Ovary (tissue), 9 donors: ENCODE measurements around the gene LARP4. TPM values are rescaled to one million over a fixed set of nuclear protein-coding genes. Genes with fewer than 3 reads are reported as not detected.

ENCODE experiments used
- DNase-seq, 5 donors: peaks; one replicate each; pipeline ENCODE4 v3.0.0-alpha.2; 2019 to 2020
- H3K27ac ChIP-seq, 2 donors: fragments of 200-600 bp; one replicate each; pipeline versions ENCODE4 v1.5.1 to v1.8.0; 2019 to 2022
- H3K27me3 ChIP-seq: fragments of 200-600 bp; one replicate; pipeline ENCODE4 v1.8.0; 2022
- H3K36me3 ChIP-seq: fragments of 200-600 bp; sonication (generic); one replicate; pipeline ENCODE4 v1.5.1; 2019
- H3K4me1 ChIP-seq: one replicate; pipeline ENCODE4 v1.8.1; 2013; ENCODE audit warnings: mild to moderate bottlenecking, moderate library complexity; ENCODE audit not compliant: insufficient read depth
- H3K4me3 ChIP-seq: fragments of 200-600 bp; sonication (generic); one replicate; pipeline ENCODE4 v1.5.1; 2017
- H3K9me3 ChIP-seq, 2 donors: fragments of 200-600 bp in 1 of 2; sonication (generic) in 1 of 2; one replicate each; pipeline versions ENCODE4 v1.5.1 to v1.8.1; 2013 to 2019; ENCODE audit warnings: mild to moderate bottlenecking in 1 of 2, moderate library complexity in 1 of 2
- EP300 ChIP-seq: sonication (generic); formaldehyde crosslinking; IDR thresholded peaks from one replicate; pipeline ENCODE4 v1.6.1; 2017; ENCODE audit warnings: antibody characterized with exemption
- POLR2A ChIP-seq: fragments of 450-650 bp; IDR thresholded peaks from one replicate; pipeline ENCODE4 v1.6.1; 2017; ENCODE audit warnings: antibody characterized with exemption, mild to moderate bottlenecking, moderate library complexity
- WGBS, 3 donors: extraction: QIAGEN DNeasy Blood & Tissue Kit in 1 of 3; methylation state at CpG; one replicate each; pipeline versions ENCODE4 v1.1.5 to v1.1.7; 2013 to 2017; 5-methylcytosine and 5-hydroxymethylcytosine counted together
- intact Hi-C, 4 donors: fragments of 100-400 bp; cut with DNase I; formaldehyde crosslinking; loops; one replicate each; pipeline versions ENCODE4 v1.11.0 to v1.15.1; 2022 to 2023
- polyA plus RNA-seq, 2 donors: library from polyadenylated mRNA; stranded (reverse); fragments of 200-250 nt in 1 of 2; fragments of 350-450 nt in 1 of 2; fragmentation: Illumina TruSeq in 1 of 2; extraction: RNeasy Lipid Tissue Mini Kit (QIAGEN cat#74804) in 1 of 2; gene quantifications; one replicate each; pipeline ENCODE4 v1.2.3, GENCODE V29; 2013 to 2014
- total RNA-seq, 7 donors: library from RNA; depleted of rRNA in 2 of 7; stranded (reverse); fragments of >200 nt in 2 of 7; fragmentation: NEBNext Ultra II Directional in 3 of 7; extraction: Animal tissue kit (Norgen Biotek cat#: 25700) in 3 of 7; gene quantifications; one replicate each; pipeline versions ENCODE4 v1.1.0 to v1.2.4, GENCODE V29; 2016 to 2023
- TF ChIP-seq, protein P1 (sequence below), 3 donors: fragments of 450-650 bp in 2 of 3; fragments of 200-600 bp in 1 of 3; IDR thresholded peaks; one replicate each; pipeline versions ENCODE4 v1.5.1 to v1.8.0; 2016 to 2022; ENCODE audit warnings: antibody characterized with exemption in 3 of 3, mild to moderate bottlenecking in 1 of 3
- donor health status: DM: no; HTN: no; CAD: no; lungs with moderate emphysema.
- donor health status: DM: no; HTN: no; CAD: no.
- donor health status: Bipolar disorder and iron deficiency.
- donor health status: DM: yes; HTN: yes; CAD: no.
- donor health status: DM: no; HTN: no; CAD: no.
- donor health status: DM: yes; HTN: yes; CAD: no.

LARP4 gene
- total and polyA plus RNA-seq, 9 donors: 7.8 to 66.7 (median 46.6) TPM

DNA sequence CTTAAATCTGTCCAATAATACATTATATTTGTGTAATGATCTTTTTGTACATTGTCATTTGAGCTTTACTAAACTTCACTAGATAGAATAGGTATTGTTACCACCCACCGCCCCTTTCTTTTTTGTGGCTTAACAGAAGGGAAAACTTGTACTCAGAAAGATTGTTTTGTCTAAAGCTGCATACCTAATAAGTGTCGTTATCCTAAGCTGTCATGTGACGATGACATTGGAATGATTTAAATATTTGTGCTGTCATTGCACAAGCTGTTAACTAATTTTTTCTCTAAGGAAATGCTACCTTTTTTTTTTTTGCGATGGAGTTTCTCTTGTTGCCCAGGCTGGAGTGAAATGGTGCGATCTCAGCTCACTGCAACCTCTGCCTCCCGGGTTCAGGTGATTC lies 107.7 kb downstream of the LARP4 start:
- Histone ChIP-seq H3K36me3 (no peaks in the 10 kb centered on the region), H3K9me3 (no peaks in the 10 kb centered on the region), H3K27me3 (no peaks in the 10 kb centered on the region), H3K27ac (no peak overlapping the region), H3K4me1 (peaks cover 4% of the 10 kb centered on the region), H3K4me3 (no peak overlapping the region)
- TF ChIP-seq EP300 (no peak), POLR2A (no peak)
- TF ChIP-seq, protein P1, sequence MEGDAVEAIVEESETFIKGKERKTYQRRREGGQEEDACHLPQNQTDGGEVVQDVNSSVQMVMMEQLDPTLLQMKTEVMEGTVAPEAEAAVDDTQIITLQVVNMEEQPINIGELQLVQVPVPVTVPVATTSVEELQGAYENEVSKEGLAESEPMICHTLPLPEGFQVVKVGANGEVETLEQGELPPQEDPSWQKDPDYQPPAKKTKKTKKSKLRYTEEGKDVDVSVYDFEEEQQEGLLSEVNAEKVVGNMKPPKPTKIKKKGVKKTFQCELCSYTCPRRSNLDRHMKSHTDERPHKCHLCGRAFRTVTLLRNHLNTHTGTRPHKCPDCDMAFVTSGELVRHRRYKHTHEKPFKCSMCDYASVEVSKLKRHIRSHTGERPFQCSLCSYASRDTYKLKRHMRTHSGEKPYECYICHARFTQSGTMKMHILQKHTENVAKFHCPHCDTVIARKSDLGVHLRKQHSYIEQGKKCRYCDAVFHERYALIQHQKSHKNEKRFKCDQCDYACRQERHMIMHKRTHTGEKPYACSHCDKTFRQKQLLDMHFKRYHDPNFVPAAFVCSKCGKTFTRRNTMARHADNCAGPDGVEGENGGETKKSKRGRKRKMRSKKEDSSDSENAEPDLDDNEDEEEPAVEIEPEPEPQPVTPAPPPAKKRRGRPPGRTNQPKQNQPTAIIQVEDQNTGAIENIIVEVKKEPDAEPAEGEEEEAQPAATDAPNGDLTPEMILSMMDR (IDR thresholded peaks at IDR 0.05): no peak
- 76 to 80% (median 80%) methylated on average over 6 of the region's 6 CpGs for WGBS, 3 donors
- intact Hi-C loops: loop anchor here in 2 of 4 donors (5.0 kb wide), 1 partner anchor 129 kb away; no protein-coding TSS in a partner anchor
- no peak for DNase-seq

DNA sequence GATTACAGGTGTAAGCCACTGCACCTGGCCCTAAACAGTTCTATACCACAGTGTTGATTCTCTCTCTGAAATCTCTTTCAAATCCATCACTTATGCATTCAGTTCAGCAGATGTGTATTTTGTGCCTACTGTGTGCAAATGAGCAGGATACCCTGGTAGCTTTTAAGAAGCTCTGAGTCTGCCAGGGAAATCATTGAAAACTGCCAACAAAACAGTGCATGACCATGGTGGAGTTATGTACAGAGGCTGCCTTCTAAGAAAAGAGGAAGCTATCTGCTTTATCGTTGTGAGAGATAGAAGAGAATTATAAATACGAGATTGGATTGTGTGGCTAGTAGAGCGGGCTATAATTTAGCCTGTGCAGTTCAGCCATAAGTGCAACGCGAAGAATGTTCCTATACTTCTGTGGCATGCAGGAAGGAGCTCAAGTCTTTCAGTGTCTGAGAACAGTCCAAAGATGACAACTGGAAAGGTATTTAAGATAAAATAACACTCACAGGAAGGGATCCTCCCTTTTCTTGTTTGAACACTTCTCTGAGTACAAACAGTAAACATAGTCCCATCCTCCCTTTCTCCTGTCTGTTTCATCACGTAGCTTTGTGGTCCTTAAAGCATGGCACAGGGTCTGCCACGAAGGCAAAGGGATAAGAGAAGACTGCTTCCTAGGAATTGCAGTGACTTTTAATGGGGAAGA lies 108.4 kb downstream of the LARP4 start:
- H3K4me3 ChIP-seq: no peak overlapping the region

DNA sequence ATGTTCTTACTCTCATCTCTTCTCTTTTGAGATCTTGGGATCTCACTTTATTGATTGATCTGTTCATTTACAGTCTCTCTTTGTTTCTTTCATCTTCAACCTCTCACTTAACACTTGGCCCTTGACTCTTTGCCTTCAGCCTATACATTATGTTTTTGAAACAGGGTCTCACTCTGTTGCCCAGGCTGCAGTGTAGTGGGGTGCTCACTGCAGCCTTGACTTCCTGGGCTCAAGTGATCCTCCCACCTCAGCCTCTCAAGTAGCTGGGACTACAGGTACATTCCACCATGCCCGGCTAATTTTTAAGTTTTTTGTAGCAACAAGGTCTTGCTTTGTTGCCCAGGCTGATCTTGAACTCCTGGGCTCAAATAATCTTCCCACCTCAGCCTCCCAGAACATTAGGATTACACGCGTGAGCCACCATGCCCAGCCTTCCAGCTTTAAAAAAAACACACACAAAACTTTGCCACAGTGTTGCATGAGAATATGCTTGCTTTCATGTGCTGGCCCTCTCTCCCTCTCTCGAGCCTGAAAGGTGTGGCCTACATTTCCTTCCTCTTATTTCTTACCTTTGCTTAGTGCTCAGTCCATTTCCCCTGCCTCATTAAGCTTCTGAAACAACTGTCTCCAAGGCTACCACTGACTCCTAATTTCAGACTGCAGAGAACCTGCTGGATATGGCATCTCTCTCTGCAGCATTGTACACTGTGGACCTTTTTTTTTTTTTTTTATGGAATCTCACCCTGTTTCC lies 114.0 kb downstream of the LARP4 start:
- Histone ChIP-seq H3K27me3 (no peaks in the 10 kb centered on the region), H3K4me3 (no peak overlapping the region), H3K36me3 (no peaks in the 10 kb centered on the region), H3K9me3 (no peaks in the 10 kb centered on the region), H3K4me1 (peaks cover 6% of the 10 kb centered on the region), H3K27ac (no peak overlapping the region)
- intact Hi-C loops: loop anchor here in 1 of 4 donors (5.0 kb wide), 1 partner anchor 103 kb away; no protein-coding TSS in a partner anchor
- DNase-seq: no peak
- TF ChIP-seq, protein P1 (IDR thresholded peaks at IDR 0.05): no peak
- no peak for TF ChIP-seq EP300
- no peak for TF ChIP-seq POLR2A
- 91 to 92% (median 92%) methylated on average over 4 of the region's 4 CpGs for WGBS, 3 donors

More for the DNA sequence above, 108.4 kb downstream of the LARP4 start:
- Histone ChIP-seq H3K36me3 (no peaks in the 10 kb centered on the region), H3K4me1 (peaks cover 4% of the 10 kb centered on the region), H3K27me3 (no peaks in the 10 kb centered on the region), H3K27ac (no peak overlapping the region), H3K9me3 (no peaks in the 10 kb centered on the region)
- DNase-seq: no peak
- TF ChIP-seq POLR2A: no peak
- no peak for TF ChIP-seq EP300
- TF ChIP-seq, protein P1 (IDR thresholded peaks at IDR 0.05): no peak
- intact Hi-C loops: loop anchor here in 2 of 4 donors (5.0 kb wide), 1 partner anchor 128 kb away; no protein-coding TSS in a partner anchor
- 54 to 56% (median 54%) methylated on average over 7 of the region's 7 CpGs for WGBS, 3 donors

DNA sequence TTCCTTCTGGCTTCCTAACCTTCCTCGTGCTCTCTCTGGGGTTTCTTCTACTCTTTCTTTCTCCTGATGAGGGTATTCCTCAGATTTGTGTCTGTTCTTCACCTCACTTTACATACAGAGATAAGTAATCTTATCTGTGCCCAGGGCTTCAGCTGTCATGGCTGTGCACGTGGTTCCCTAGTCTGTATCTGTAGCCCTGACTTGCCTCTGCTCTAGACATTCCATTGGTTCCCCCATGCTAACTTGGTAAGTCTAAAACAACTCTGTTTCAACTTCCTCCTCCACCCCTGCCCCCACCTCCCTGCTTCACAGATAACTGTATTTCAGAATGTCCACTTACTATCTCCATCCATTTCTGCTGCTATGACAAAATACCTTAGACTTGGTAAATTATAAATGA lies 114.9 kb downstream of the LARP4 start:
- TF ChIP-seq, protein P1 (IDR thresholded peaks at IDR 0.05): no peak
- no peak for TF ChIP-seq POLR2A
- TF ChIP-seq EP300: no peak
- intact Hi-C loops: loop anchor here in 1 of 4 donors (5.0 kb wide), 1 partner anchor 102 kb away; no protein-coding TSS in a partner anchor
- no peaks in the 10 kb centered on the region for H3K27me3 ChIP-seq
- H3K4me3 ChIP-seq: no peak overlapping the region
- 63 to 72% (median 68%) methylated on average over 2 of the region's 2 CpGs for WGBS, 3 donors
- H3K4me1 ChIP-seq: peaks cover 8% of the 10 kb centered on the region
- no peaks in the 10 kb centered on the region for H3K36me3 ChIP-seq
- no peak for DNase-seq
- no peak overlapping the region for H3K27ac ChIP-seq
- no peaks in the 10 kb centered on the region for H3K9me3 ChIP-seq
